Activated CD4-positive, CD25-positive, alpha-beta regulatory T cell treated with anti-CD3 and anti-CD28 coated beads, Interleukin-2, amount 50 U/mL, for 24 hours (primary cell): ENCODE data around the gene EIF2B2.
"Not testable (repeated sequence)": the region's sequence is repeated elsewhere in the genome, so short reads cannot be mapped to it uniquely, and the experiment has no call there.

Experiments used
- ATAC-seq, 2 donors: fragments of 150-1000 bp; cut with Tn5 transposase; one replicate each; pipeline ENCODE4 v1.10.0; 2021; ENCODE audit warnings: mild to moderate bottlenecking in 1 of 2, moderate library complexity in 1 of 2

Gene EIF2B2

DNA sequence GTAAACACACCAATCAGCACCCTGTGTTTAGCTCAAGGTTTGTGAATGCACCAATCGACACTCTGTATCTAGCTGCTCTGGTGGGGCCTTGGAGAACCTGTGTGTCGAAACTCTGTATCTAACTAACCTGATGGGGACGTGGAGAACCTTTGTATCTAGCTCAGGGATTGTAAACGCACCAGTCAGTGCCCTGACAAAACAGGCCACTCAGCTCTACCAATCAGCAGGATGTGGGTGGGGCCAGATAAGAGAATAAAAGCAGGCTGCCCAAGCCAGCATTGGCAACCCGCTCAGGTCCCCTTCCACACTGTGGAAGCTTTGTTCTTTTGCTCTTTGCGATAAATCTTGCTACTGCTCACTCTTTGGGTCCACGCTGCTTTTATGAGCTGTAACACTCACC is 6.9 kb upstream of the EIF2B2 start:
- not testable (repeated sequence) for ATAC-seq

DNA sequence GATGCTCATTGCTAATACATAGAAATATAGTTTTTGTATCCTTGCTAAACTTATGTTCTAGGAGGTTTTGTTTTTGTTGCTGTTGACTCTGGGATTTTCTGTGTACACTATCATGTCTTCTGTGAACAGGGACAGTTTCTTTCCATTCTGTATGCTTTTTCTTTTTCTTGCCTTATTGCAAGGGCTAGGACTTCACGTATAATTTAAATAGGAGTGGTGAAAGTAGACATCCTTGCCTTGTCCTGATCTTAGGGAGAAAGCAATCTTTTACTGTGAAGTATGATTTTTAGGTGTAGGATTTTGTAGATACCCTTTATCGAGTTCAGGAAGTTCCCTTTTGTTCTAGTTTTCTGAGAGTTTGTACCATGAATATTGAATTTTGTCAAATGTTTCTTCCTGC is 1.5 kb upstream of the EIF2B2 start:
- no peak for ATAC-seq

DNA sequence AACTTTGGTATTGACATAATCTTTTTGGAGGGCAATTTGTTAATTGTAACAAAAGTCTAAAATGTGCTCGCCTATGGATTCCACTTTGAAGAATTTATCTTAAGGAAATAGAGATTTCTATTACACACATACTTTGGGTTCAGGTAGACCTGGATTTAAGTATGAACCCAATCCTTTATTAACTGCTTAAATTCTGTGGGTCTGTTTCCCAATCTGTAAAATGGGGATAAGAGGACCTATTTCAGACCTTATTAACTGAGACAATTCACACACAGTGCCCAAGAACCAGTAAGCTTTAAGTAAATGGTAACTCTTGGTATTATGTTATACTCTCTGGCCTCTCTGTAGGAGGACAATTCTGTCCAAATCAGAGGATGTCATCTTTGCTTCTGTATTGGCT is 822 bp upstream of the EIF2B2 start:
- no peak for ATAC-seq

DNA sequence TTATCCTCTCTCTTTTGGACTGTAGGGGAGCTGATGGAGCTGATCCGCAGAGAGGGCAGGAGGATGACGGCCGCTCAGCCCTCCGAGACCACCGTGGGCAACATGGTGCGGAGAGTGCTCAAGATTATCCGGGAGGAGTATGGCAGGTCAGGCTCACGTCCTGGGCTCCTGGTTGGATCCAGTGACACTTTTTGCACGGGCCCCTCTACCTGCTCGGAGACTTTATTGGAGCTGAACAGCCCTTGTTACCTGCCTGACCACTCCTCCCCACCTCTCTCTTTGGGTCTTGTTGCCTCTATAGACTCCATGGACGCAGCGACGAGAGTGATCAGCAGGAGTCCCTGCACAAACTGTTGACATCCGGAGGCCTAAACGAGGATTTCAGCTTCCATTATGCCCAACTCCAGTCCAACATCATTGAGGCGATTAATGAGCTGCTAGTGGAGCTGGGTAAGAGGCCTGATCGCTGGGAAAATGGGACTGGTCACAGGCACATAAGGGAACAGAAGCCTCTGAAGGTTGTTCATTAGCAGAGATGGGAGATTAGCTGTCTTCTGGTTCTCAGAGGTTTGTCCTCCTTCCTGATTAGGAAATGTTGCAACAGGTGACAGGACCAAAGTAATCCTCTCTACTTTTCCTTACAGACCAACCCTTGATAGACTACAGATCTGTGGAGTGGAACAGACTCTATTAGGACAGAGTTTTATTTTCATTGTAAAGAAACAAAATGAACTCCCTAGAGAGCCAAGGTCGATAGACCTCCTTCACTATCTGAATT is 718 bp downstream of the EIF2B2 start:
- ATAC-seq, result no peak

DNA sequence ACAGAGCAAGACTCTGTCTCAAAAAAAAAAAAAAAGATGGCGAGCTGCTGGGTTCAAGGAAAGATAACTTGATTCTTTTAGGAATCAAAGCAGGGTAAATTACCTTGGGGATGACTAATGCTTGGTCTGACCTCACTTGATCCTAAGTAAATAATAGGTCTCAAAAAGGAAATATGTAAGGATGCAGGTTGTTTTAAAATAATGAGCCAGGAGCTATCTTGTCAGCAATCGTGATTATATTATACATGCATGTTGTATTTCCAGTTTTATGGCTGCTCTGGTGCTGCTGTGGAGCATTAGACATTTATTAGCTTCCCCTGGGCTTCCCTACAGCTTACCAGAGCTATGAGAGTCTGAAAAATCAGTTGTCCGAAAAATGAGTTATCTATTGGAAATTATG is 2.6 kb downstream of the EIF2B2 start:
- ATAC-seq, result no peak

DNA sequence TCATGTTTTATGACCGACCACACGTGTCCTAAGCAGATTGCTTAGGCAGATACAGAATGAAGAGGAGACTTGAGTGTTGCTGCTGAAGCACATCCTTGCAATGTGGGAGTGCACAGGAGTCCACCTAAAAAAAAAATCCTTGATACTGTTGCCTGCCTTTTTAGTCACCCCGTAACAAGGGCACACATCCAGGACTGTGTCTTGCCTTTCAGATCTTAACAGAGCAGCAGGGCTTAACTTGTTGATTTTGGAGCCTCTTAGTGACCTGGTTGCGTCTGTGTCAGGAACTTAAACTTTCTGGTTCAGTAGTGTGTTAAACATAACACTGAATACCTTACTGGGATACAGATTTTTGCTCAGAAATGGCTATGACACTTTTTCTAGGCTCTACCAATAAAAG is 6.5 kb downstream of the EIF2B2 start:
- no peak for ATAC-seq

DNA sequence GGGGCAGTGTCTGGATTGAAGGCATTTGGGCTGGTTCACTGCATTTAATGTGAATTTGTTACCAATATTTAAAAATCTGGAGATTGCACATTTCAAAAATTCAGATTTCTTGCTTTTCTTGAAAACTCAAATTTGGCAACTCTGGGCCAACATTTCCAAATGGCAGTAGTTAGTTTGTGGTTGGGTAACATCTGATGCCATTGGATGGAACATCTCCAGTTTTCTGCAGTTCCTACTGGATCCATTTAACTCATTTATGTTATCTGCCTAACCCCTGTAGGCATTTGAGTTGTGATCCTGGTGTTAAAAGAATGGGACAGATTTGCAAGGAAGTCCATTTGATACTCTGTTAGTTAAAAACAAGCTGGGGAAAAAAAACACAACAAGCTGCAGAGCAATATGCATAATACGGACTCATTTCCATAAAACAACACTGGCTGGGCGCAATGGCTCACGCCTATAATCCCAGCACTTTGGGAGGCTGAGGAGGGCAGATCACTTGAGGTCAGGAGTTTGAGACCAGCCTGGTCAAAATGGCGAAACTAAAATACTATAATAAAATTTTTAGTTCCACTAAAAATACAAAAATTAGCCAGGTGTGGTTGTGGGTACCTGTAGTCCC is 7.9 kb downstream of the EIF2B2 start:
- ATAC-seq, result no peak

DNA sequence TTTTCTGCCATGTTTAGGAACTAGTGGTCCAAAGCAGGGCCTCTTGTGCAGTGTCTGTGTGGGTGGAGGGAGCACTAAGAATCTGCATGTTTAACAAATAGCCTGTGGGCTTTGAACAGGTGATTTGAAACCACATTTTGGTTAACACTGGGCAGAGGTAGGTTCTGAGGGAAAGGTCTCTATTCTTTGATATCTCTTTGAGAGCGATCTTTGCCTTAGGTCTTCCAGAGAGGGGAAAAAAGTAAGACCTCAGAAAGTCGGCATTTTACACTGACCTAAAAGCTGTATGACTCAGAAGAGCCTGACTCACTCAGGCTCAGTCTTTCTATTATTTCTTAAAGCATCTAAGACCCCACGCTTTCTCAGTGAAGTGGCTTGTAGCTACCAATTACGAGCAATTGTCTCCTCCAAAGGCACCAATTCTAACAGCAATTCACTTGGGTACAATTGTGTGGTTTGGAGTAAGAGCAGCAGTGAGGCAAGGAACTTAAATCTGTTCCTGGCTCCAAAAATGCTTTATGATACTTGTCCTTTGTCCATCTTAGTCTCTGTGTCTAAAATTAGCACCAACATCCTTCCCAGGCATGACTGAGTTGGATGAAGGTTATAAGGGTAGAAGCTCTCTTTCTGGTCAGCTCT is 8.8 kb downstream of the EIF2B2 start:
- ATAC-seq, result peak; percentile 63 to 86

DNA sequence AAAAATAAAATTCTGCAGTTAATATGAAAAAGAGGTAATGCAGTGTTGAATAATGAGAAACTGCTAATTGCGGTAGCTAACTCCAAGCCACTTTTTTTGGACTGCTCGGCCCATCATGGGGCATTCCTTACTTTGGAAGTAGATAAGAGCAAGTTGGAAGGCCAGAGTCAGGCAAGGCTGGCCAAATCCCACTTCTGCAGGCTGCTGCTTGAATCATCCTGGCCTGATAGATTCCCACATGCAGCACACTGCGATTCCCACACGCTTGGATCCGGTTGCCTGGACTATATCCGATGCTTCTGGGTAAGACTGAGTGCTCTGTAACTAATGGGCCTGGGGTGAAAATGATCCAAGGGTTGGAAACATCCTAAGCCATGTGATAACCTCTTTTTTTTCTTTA is 10.6 kb downstream of the EIF2B2 start:
- no peak for ATAC-seq

DNA sequence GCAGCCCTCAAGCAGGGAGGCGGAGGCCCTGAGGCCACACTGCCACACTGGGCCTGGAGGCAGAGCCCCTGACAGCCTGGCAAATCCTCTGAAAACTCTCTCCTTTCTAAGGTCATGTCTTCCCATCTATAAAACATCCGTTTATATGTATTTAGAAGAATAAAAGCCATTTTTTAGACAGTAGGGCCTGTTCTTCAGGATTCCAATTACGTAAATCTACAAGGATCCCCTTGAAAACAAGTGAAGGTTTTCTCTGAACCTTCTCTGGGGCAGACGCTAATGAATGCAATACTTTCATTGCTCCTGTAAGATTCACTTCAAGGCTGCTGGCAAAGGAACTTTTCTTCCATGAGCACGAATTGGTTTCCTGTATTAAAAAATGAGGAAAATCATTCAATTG is 12.8 kb downstream of the EIF2B2 start:
- no peak for ATAC-seq

DNA sequence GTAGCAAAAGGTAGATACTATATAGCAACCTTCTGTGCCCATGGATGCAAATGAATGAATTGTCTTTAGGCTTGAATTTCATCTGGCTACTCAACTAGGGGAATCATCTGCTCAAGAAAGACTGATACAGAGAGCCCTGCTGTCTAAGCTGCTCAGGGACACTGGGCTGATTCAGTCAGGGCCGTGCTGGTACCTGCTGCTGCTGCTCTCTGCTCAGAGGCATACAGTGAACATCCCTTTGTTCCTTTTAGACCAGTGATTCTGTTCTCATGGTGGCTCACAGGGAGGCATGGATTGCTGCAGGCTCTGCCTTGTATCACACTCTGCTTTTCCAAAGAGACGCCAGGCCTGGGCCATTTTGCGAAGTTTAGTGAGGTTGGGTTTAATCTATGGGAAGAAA is 14.1 kb downstream of the EIF2B2 start:
- ATAC-seq, result no peak

DNA sequence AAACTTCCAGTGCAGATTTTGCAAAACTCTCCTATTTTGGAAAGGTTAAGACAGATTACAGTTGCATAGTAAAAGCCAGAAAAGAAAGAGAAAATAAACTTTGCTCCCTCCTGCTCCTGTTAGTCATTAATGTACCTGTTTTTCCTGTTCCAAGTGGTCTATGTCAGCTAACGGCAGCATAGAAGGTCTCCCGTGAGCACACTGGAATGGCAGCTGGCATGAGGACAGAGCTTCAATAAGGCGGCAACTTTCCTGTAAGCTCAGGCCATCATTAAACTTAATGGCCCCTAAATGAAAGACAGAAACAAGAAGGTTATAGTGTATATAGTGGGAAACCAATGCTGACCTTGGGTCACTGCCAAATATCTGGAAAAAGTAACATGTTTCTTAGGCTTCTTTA is 16.0 kb downstream of the EIF2B2 start:
- no peak for ATAC-seq

DNA sequence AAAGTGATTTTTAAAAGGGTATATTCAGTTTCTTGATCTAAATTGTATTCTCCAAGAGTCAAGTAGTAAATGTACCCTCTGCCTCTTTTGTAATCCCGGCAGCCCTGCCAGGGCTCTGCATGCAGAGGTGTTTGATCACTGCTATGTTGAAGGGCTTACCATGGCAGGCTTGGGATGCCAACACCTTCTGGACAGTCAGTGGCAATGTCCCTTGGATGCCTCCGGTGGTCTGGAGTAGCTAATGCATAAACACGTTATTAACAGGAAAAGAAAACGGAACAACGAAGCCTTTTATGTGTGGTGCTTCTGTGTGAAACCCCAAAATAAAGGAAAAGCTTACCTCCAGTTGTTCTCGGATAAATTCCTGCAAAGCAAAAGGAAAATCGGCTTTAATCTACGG is 19.9 kb downstream of the EIF2B2 start:
- ATAC-seq, result no peak

DNA sequence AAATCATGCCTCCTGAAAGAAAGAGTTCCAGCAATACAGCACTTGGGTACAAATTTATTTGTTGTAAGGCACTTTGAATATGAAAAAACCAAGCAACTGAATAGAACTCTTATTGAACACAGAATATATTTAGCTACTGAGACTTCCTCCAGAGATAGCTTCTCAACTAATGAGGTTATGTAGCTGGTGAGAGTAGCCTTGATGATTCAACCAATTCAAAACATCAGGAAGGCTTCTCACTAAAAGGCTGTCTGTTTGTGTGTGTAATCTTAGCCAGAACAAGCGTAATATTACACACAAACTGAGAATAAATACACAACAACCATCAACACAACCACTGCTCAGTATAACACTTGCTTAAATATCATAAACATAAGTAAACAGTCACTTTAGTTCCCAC is 20.4 kb downstream of the EIF2B2 start:
- no peak for ATAC-seq

DNA sequence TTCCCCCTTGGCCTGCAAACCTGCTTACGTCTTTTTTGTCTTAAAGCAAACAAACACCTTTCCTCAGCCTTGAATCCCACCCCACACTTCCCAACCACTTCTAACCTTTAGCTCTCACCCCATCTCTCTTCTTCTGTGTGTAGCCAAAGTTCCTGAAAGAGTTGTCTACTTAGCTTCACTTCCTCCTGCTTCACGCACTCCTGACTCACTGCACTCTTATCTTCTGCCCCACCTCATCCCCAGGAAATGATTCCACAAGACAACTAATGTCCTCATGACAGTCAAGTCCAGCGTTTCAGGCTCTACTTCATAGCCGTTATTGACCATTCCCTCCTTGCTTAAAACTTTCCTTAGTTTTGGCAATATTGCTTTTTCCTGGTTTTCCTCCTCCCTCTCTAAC is 22.4 kb downstream of the EIF2B2 start:
- ATAC-seq, result no peak

DNA sequence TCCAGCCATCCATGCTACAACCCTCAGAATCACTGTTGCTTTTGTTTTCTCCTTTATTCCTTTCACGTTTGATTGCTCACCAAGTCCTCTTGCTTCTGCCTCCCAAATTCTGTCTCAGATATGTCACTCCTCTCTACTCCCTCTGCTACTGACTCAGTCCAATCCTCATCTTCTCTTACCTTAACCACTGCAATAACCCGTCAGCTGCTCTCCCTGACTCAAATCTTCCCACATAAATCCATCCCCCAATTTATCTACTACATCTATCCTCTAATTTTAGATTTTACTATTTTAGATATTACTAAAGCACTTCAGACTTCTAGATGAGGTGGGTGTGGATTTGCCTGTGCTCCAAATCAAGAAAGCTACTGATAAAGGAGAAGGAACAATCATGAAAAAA is 23.2 kb downstream of the EIF2B2 start:
- no peak for ATAC-seq

DNA sequence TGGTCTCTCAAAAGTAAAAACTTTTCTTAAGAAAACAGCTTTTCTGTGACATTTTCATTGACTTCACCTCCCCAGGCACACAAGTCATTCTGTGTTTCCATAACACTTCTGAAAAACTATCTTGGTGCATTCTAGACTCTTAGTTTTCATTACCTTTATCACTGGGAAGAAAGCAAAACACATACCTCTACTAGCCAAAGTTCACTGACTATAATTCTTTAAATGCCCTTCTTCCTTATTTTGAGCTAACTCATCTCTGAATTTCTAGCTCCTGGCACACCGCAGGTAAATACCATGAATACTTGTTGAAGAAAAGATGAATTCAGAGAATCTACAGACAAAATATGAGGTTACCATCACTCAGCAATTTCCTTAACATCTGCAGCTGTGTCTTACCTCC is 27.4 kb downstream of the EIF2B2 start:
- ATAC-seq, result no peak

DNA sequence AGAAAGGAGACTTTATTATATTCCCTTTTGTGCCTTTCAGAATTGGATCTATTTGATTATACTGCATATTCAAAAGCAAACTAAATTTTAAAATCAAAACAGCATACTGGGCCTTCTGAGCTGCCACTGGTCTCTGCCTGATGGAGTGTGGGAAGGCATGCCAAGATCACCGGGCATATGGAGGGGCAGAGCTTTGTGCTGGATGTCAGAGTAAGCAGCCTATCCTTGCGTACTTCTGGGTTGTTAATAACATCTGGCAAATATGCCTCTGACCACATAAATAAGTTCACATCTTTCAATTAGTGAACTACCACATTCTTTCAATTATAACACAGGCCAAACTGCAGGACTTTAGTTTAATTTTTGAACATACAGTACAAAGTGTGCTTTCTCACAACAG is 30.2 kb downstream of the EIF2B2 start:
- no peak for ATAC-seq

DNA sequence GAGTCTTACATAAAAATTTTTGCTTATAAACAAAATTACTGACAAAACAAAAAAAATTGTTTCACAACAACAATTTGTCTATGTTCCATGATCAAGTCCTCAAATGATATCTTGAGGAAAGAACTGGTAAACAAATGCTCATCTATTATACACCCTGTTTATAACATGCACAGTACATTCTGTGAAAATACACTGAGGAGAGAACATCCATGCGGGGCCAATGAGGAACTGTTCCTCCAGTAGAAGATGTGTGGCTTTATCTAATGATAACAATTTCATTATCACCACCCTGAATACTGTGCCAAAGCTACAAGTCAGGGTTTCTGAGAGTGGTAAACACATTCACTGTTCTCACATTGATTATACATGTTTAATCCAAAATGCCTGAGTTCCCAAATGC is 37.8 kb downstream of the EIF2B2 start:
- ATAC-seq, result no peak

DNA sequence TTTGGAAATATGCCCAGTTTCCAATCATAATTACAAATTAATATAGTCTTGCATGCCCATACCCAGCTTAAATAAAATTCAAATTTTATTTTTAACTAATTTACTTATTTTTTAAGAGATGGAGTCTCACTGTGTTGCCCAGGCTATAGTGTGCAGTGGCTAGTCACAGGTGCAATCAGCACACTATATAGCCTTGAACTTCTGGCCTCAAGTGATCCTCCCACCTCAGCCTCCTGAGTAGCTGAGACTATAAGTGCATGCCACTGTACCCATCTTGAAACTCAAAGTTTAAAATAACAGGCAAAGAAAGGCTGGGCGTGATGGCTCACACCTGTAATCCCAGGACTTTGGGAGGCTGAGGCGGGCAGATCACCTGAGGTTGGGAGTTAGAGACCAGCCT is 38.2 kb downstream of the EIF2B2 start:
- ATAC-seq, result no peak

DNA sequence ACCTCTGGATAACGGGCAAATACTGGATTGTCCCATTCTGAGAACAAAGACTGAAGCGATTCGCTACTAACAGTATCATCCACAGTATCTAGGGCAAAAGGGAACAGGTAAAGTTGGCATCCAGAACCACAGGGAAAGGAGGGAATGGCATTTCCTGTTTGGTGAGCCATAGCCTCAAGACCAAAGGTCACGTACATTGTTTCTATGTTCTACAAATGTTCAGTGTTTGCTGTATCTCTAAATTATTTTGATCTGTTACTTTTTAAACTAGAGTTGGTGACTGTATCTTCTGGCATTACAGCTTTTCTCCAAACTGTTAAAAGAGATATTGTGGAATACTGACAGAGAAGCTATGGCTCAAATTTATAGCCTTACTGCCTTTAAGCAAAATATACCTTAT is 38.9 kb downstream of the EIF2B2 start:
- no peak for ATAC-seq

DNA sequence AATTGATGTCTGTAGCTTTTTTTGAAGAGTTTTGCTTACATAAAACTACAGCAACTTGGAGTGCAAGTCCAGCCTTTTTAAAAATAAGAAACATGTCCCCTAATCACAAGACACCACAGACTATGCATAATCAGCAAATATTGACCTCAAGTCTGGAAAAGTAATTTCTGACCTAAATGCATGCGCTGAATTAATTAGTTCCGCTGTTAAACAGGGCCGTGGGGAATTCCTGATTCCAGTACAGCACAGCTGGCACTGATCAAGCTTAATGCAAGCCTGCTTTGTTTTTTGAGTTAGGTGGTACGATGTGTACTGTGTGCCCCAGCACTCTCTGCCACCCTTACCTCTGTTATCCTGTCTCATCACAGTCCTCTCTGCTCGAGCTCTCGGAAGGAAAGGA is 39.3 kb downstream of the EIF2B2 start:
- ATAC-seq, result no peak

DNA sequence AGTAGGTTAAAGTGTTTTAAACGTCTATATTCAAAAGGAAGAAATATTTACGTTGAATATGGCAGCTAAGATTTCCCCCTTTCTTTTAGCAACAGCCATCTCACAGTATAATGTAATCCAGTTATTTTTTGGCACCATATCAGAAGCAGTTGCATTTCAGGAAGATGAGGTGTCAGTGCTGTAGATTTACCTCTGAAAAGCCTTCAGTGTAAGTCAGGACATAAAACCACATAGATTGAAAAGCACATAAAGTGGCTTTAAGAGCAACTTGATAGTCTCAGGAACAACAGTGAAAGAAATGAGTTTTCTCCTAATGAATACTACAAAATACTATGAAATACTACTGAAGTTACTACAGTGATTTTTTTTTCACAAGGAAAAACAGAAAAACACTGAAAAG is 41.6 kb downstream of the EIF2B2 start:
- ATAC-seq, result no peak

DNA sequence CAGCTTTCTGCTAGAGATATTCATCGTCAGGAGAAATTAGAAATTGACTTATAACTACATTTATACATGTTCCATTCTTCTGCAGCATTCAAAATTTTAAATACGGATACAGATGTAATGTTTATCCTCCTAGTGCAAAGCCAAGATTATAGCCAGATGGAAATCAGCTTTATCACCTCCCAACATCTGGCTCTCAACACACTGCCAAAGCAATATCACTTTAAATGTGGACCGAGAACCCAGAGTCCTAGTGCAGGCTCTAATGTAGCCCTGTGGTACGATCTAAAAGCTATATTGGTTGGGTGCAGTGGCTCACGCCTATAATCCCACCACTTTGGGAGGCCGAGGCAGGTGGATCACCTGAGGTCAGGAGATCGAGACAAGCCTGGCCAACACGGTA is 42.0 kb downstream of the EIF2B2 start:
- ATAC-seq, result no peak
